Umbilical cord (tissue), 2 donors: Measurements from ENCODE around the gene PYGO2. TPM values are rescaled to one million over a fixed set of nuclear protein-coding genes. Genes with fewer than 3 reads are reported as not detected.
"Not testable (repeated sequence)": the region's sequence is repeated elsewhere in the genome, so short reads cannot be mapped to it uniquely, and the experiment has no call there.

Source experiments
- DNase-seq: peaks from one replicate; pipeline ENCODE4 v3.0.0-alpha.2; 2015; ENCODE audit warnings: low spot score
- total RNA-seq: library from RNA; depleted of rRNA; stranded (reverse); fragments of >200 nt; gene quantifications from one replicate; pipeline ENCODE4 v1.2.3, GENCODE V29; 2014; ENCODE audit warnings: low replicate concordance; ENCODE audit not compliant: insufficient read depth

The PYGO2 gene
- total RNA-seq, 1 donor from 2014 or later: 9.4 TPM

GRCh38 chr1:154911691-154912550, 49.7 kb downstream of the PYGO2 start:
- DNase-seq: no peak

GRCh38 chr1:154910851-154911250, 50.7 kb downstream of the PYGO2 start:
- DNase-seq: no peak

- no peak for DNase-seq
Measured at GRCh38 chr1:154908937-154909336, 52.6 kb downstream of the PYGO2 start.

GRCh38 chr1:154908129-154908528, 53.5 kb downstream of the PYGO2 start:
- DNase-seq: not testable (repeated sequence)

Other genes with a start within 250 kb of the PYGO2 start
- gene KCNN3, start 91.5 kb downstream of the PYGO2 start, total RNA-seq: 1.9 TPM
- gene PMVK, start 25.1 kb downstream of the PYGO2 start, total RNA-seq: 13.0 TPM
- 120 TPM for gene PBXIP1, start 5.7 kb downstream of the PYGO2 start, total RNA-seq
- 73.2 TPM for gene SHC1, start 9.0 kb upstream of the PYGO2 start, total RNA-seq
- gene CKS1B, start 12.9 kb upstream of the PYGO2 start, total RNA-seq: 18.5 TPM
- 14.9 TPM for gene FLAD1, start 21.6 kb upstream of the PYGO2 start, total RNA-seq
- not detected for gene LENEP, start 31.8 kb upstream of the PYGO2 start, total RNA-seq
- 18.8 TPM for gene ZBTB7B, start 41.0 kb upstream of the PYGO2 start, total RNA-seq
- gene DCST2, start 72.0 kb upstream of the PYGO2 start, total RNA-seq: not detected
- not detected for gene DCST1, start 72.0 kb upstream of the PYGO2 start, total RNA-seq
- 35.6 TPM for gene ADAM15, start 89.5 kb upstream of the PYGO2 start, total RNA-seq
- 9.9 TPM for gene EFNA4, start 102.0 kb upstream of the PYGO2 start, total RNA-seq
- 0.72 TPM for gene EFNA3, start 117.1 kb upstream of the PYGO2 start, total RNA-seq
- gene EFNA1, start 166.1 kb upstream of the PYGO2 start, total RNA-seq: 3.1 TPM
- gene SLC50A1, start 174.1 kb upstream of the PYGO2 start, total RNA-seq: 22.9 TPM
- not detected for gene DPM3, start 178.7 kb upstream of the PYGO2 start, total RNA-seq
- 45.5 TPM for gene KRTCAP2, start 211.5 kb upstream of the PYGO2 start, total RNA-seq
- 1.9 TPM for gene TRIM46, start 212.1 kb upstream of the PYGO2 start, total RNA-seq
- gene THBS3, start 246.1 kb upstream of the PYGO2 start, total RNA-seq: 58.3 TPM
- gene MTX1, start 246.9 kb upstream of the PYGO2 start, total RNA-seq: 17.3 TPM